Measurements from ENCODE around the gene RELN.
"Not testable (repeated sequence)": the region's sequence is repeated elsewhere in the genome, so short reads cannot be mapped to it uniquely, and the experiment has no call there.

The RELN gene

GRCh38 chr7:103902917-103903316 lies 86.5 kb downstream of the RELN start:
- Mint-ChIP-seq H3K27me3 (peaks cover 3% of the 10 kb centered on the region), H3K4me1 (no peaks in the 10 kb centered on the region), H3K27ac (no peak overlapping the region), H3K36me3 (no peaks in the 10 kb centered on the region), H3K9me3 (no peaks in the 10 kb centered on the region), H3K4me3 (no peak overlapping the region)

- not testable (repeated sequence) for H3K4me1 Mint-ChIP-seq, H3K27ac Mint-ChIP-seq, H3K9me3 Mint-ChIP-seq, H3K27me3 Mint-ChIP-seq, H3K4me3 Mint-ChIP-seq, H3K36me3 Mint-ChIP-seq
These were observed 92.6 kb downstream of the RELN start for GRCh38 chr7:103896826-103897225.

- Mint-ChIP-seq H3K9me3 (peaks cover 6% of the 10 kb centered on the region), H3K27me3 (peaks cover 3% of the 10 kb centered on the region)
These were observed 94.5 kb downstream of the RELN start for GRCh38 chr7:103894656-103895596.

DNA sequence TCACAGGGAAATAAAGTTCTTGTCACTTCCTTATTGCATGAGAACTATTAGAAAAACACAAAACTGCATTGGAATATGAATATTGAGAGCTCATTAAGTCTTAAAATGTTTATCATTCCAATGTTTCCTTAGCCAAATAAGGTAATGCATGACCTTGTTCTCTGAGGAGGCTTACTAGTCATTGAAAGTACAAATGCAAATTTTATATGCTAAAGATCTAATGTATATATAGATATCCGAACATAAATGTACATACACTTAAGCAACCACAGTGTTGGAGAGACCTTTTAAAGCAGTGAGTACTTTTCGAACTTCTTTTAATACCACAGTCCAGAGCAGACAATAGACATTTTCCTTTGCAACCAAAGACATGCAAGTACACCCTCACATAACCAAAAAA lies 96.1 kb downstream of the RELN start:
- Mint-ChIP-seq H3K4me1 (no peaks in the 10 kb centered on the region), H3K36me3 (no peaks in the 10 kb centered on the region), H3K27me3 (no peaks in the 10 kb centered on the region), H3K27ac (no peak overlapping the region), H3K9me3 (peaks cover 6% of the 10 kb centered on the region), H3K4me3 (no peak overlapping the region)

More at GRCh38 chr7:103894656-103895596, 94.5 kb downstream of the RELN start:
- no peak overlapping the region for H3K4me3 Mint-ChIP-seq
- H3K4me1 Mint-ChIP-seq, result no peaks in the 10 kb centered on the region
- no peaks in the 10 kb centered on the region for H3K36me3 Mint-ChIP-seq
- H3K27ac Mint-ChIP-seq, result no peak overlapping the region

- H3K36me3 Mint-ChIP-seq, result no peaks in the 10 kb centered on the region
These were observed 100.0 kb downstream of the RELN start for GRCh38 chr7:103889451-103889850.

GRCh38 chr7:103888603-103889153 lies 100.8 kb downstream of the RELN start:
- no peak overlapping the region for H3K4me3 Mint-ChIP-seq
- H3K27me3 Mint-ChIP-seq, result peaks cover 2% of the 10 kb centered on the region
- H3K9me3 Mint-ChIP-seq, result no peaks in the 10 kb centered on the region
- no peak overlapping the region for H3K27ac Mint-ChIP-seq
- H3K36me3 Mint-ChIP-seq, result no peaks in the 10 kb centered on the region
- no peaks in the 10 kb centered on the region for H3K4me1 Mint-ChIP-seq

More at GRCh38 chr7:103889451-103889850, 100.0 kb downstream of the RELN start:
- Mint-ChIP-seq H3K27ac (no peak overlapping the region), H3K4me3 (no peak overlapping the region), H3K9me3 (no peaks in the 10 kb centered on the region), H3K27me3 (no peaks in the 10 kb centered on the region), H3K4me1 (no peaks in the 10 kb centered on the region)

GRCh38 chr7:103887853-103888602 lies 101.4 kb downstream of the RELN start:
- Mint-ChIP-seq H3K27ac (no peak overlapping the region), H3K36me3 (no peaks in the 10 kb centered on the region), H3K4me3 (no peak overlapping the region), H3K27me3 (peaks cover 4% of the 10 kb centered on the region), H3K9me3 (peaks cover 5% of the 10 kb centered on the region), H3K4me1 (no peaks in the 10 kb centered on the region)

- Mint-ChIP-seq H3K4me1 (no peaks in the 10 kb centered on the region), H3K9me3 (peaks cover 5% of the 10 kb centered on the region), H3K27me3 (peaks cover 4% of the 10 kb centered on the region), H3K27ac (no peak overlapping the region), H3K36me3 (no peaks in the 10 kb centered on the region), H3K4me3 (no peak overlapping the region)
These were observed 102.4 kb downstream of the RELN start for GRCh38 chr7:103887050-103887449.

- Mint-ChIP-seq H3K27me3 (peaks cover 6% of the 10 kb centered on the region), H3K4me1 (no peaks in the 10 kb centered on the region), H3K4me3 (no peak overlapping the region)
These were observed 109.4 kb downstream of the RELN start for GRCh38 chr7:103879928-103880600.

DNA sequence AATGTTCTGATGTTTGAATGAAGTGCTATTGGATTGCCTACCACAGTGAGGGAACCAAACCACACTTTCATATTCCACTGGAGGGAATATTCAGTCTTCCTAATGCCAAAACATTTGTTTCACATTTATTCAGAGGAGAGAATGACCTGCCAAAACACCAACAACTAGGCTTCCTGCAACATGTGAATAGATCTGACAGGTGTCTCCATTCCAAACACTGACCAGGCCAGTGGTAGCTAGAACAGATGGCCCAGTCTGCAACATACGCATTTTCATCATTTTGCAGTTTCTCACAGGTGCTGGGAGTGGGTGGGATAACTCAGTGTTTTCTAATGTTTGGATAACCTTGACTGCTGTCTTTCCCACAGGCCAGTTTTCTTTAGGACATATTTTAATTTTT lies 110.0 kb downstream of the RELN start:
- H3K4me3 Mint-ChIP-seq, result no peak overlapping the region
- peaks cover 5% of the 10 kb centered on the region for H3K9me3 Mint-ChIP-seq
- H3K27ac Mint-ChIP-seq, result no peak overlapping the region
- H3K27me3 Mint-ChIP-seq, result peaks cover 6% of the 10 kb centered on the region
- H3K36me3 Mint-ChIP-seq, result no peaks in the 10 kb centered on the region
- no peaks in the 10 kb centered on the region for H3K4me1 Mint-ChIP-seq

More at GRCh38 chr7:103879928-103880600, 109.4 kb downstream of the RELN start:
- Mint-ChIP-seq H3K9me3 (peaks cover 5% of the 10 kb centered on the region), H3K27ac (no peak overlapping the region), H3K36me3 (no peaks in the 10 kb centered on the region)

GRCh38 chr7:103877565-103877964 lies 111.9 kb downstream of the RELN start:
- Mint-ChIP-seq H3K27me3 (peaks cover 2% of the 10 kb centered on the region), H3K36me3 (no peaks in the 10 kb centered on the region), H3K9me3 (no peaks in the 10 kb centered on the region), H3K27ac (no peak overlapping the region), H3K4me3 (no peak overlapping the region), H3K4me1 (no peaks in the 10 kb centered on the region)

- Mint-ChIP-seq H3K27ac (no peak overlapping the region), H3K27me3 (no peaks in the 10 kb centered on the region), H3K4me1 (no peaks in the 10 kb centered on the region), H3K9me3 (no peaks in the 10 kb centered on the region), H3K4me3 (no peak overlapping the region), H3K36me3 (no peaks in the 10 kb centered on the region)
These were observed 113.7 kb downstream of the RELN start for GRCh38 chr7:103875718-103876117.

- no peak overlapping the region for H3K27ac Mint-ChIP-seq
- no peaks in the 10 kb centered on the region for H3K4me1 Mint-ChIP-seq
- no peaks in the 10 kb centered on the region for H3K36me3 Mint-ChIP-seq
- no peaks in the 10 kb centered on the region for H3K9me3 Mint-ChIP-seq
- no peaks in the 10 kb centered on the region for H3K27me3 Mint-ChIP-seq
- H3K4me3 Mint-ChIP-seq, result no peak overlapping the region
These were observed 118.0 kb downstream of the RELN start for GRCh38 chr7:103871473-103871872.

DNA sequence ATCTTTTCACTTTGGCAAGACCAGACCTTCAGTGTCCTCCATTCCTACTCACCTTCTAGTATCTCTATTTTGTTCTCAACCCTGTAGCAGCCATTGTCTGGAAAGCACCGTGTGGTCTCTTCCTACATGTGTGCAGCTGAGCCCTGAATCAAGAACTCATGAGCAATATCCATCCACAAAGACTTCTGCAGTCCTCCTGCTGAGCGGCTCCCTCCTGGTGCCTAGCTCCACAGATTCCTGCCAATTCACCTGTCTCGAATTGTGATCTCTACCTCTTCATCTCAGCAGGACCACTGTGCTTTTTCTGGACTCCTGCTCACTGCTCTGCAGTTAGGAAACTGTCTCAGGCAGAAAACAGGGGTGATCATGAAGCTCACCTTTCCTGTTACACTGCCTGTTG lies 118.8 kb downstream of the RELN start:
- no peaks in the 10 kb centered on the region for H3K9me3 Mint-ChIP-seq
- no peak overlapping the region for H3K4me3 Mint-ChIP-seq
- no peak overlapping the region for H3K27ac Mint-ChIP-seq
- no peaks in the 10 kb centered on the region for H3K36me3 Mint-ChIP-seq
- no peaks in the 10 kb centered on the region for H3K4me1 Mint-ChIP-seq
- H3K27me3 Mint-ChIP-seq, result no peaks in the 10 kb centered on the region

DNA sequence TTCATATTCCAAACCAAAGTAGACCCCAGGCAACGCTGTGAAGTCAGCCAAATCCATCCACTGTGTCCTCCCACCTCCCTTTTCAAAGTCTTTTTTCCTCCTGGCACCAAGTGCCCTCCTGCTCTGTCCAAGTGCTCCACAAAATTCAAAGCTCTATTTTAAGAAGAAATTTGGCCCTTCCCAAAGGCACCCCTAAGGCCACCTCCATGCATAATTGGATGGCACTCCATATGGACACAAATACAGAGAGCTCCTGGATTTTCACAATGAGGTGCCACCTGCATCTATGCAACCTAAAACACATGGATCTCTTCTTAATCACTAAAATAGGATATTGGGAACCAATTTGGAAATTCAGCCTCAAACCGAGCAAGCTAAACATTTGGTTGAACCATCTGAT lies 121.6 kb downstream of the RELN start:
- H3K36me3 Mint-ChIP-seq, result no peaks in the 10 kb centered on the region
- H3K27me3 Mint-ChIP-seq, result no peaks in the 10 kb centered on the region
- no peaks in the 10 kb centered on the region for H3K9me3 Mint-ChIP-seq
- no peaks in the 10 kb centered on the region for H3K4me1 Mint-ChIP-seq
- no peak overlapping the region for H3K27ac Mint-ChIP-seq
- no peak overlapping the region for H3K4me3 Mint-ChIP-seq
